NCI-H2196 treated with DMSO at 0.1 percent for 48 hours (cell line): ENCODE measurements around the gene DUOX2.
"Not testable (repeated sequence)": the region's sequence is repeated elsewhere in the genome, so short reads cannot be mapped to it uniquely, and the experiment has no call there.

Experiments
- DNase-seq: peaks from one replicate; lab custom pipeline; 2025; ENCODE audit not compliant: unreplicated experiment; lab: John Stamatoyannopoulos, UW

Gene DUOX2

GRCh38 chr15:45120081-45120972 lies 6.4 kb upstream of the DUOX2 start:
- DNase-seq = no peak

GRCh38 chr15:45118996-45119395 lies 5.0 kb upstream of the DUOX2 start:
- DNase-seq = no peak

DNA sequence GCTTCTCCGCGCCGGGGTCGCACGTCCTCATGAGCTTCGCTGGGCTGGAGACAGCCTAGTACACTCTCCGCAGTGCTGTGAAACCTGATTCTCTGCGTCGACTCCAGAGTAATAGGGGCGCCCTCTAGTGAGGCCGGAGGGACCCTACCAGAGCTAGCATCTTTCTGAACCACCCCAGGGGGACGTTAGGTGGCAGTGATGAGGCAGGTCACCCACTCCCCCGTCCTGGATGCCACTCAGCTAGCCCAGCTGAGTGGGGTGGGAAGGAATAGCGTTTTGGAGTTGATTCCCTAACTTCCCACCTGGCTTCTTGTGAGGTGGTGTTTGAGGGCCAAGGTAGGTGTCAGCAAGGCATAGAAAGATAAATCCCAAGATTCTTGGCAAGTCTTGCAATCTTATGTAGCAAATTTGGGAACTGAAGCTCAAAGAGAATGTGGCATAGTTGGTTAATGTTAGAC lies 4.2 kb upstream of the DUOX2 start:
- DNase-seq = peak; percentile 43

- DNase-seq = no peak
These were observed 3.5 kb upstream of the DUOX2 start for GRCh38 chr15:45117308-45118130.

- DNase-seq = no peak
These were observed 2.7 kb upstream of the DUOX2 start for GRCh38 chr15:45116482-45117307.

- no peak for DNase-seq
These were observed 2.1 kb upstream of the DUOX2 start for GRCh38 chr15:45116006-45116481.

DNA sequence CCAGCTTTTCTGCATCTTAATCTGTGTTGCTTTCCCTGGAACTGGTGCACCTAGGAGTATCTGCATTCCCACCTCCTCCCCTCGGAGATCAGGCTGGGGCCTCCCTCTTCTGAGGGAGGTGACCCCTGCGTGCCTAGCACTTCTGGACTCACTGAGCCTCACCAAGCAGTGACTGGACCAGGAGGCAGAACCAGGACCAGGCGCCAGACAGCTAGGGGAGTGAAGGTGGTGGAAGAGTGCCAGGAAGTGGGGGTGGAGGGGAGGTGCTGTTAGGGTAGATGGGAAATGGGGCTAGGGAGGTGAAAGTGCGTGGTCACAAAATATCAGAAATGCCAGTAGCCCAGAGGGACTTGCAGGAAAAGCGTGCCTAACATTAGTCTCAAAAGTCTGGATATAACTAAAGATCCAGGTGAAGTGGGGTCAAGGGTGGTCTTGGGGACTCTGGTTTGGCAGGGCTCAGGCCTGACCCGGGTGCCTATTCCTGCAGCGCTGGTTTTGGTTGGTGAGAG lies 1.4 kb upstream of the DUOX2 start:
- no peak for DNase-seq

- DNase-seq = no peak
These were observed 746 bp upstream of the DUOX2 start for GRCh38 chr15:45114751-45115085.

DNA sequence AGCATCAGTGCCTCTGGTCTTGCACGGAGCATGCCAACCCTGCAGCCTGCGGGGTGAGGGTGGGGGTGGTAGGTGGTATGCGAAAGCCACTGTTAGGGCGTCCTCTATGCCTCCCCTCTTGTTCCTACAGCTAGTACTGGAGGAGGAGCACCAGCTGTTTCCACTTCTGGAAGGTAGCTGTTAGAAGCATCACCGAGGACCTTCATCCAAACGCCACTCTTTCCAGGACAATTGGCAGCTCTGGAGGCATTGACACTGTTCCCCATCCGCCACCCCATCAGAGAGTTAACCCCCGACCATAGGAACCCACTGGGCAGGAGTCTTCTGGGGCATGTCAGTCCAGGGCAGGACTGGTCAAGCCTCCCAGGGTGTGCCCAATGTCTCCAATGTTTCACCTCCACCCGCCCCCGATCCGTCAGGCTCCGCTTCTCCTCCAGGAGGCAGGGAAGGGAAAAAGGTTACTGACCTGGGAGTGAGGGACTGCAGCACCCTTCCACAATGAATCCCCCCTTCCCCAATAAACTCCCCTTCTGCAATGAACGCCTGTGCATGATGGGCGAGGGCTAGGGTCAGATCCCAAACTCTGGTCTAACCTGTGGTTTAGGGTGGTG lies 487 bp downstream of the DUOX2 start:
- no peak for DNase-seq

- no peak for DNase-seq
These were observed 1.2 kb downstream of the DUOX2 start for GRCh38 chr15:45112591-45113379.

GRCh38 chr15:45112143-45112590 lies 1.8 kb downstream of the DUOX2 start:
- no peak for DNase-seq

- DNase-seq = no peak
These were observed 2.4 kb downstream of the DUOX2 start for GRCh38 chr15:45111390-45112142.

DNA sequence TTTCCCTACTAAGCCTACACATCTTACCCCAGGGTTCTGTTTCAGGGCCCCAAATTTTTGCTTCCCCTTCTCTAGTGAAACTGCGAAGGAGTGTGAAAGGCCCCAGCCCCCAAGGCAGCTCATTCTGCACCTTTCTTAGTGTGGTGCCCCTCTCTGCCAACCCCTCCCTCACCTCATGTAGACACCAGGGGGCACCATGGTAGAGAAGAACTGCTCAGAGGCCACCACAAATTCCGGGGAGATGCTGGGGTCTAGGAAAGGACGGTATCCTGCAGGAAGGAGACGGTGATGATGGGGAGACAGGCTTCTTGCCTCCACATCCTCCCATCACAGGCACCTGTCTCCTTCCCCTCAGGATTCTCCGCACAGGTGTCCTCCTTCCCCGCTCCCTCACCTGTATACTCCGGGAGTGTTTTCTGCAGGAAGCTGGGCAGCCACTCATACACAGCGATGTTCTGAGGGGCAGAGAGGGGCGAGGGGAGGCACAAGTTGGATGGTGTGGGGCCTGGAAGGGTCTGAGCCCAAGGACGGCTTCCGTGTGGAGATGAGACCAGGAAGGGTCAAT lies 3.6 kb downstream of the DUOX2 start:
- DNase-seq = no peak

DNA sequence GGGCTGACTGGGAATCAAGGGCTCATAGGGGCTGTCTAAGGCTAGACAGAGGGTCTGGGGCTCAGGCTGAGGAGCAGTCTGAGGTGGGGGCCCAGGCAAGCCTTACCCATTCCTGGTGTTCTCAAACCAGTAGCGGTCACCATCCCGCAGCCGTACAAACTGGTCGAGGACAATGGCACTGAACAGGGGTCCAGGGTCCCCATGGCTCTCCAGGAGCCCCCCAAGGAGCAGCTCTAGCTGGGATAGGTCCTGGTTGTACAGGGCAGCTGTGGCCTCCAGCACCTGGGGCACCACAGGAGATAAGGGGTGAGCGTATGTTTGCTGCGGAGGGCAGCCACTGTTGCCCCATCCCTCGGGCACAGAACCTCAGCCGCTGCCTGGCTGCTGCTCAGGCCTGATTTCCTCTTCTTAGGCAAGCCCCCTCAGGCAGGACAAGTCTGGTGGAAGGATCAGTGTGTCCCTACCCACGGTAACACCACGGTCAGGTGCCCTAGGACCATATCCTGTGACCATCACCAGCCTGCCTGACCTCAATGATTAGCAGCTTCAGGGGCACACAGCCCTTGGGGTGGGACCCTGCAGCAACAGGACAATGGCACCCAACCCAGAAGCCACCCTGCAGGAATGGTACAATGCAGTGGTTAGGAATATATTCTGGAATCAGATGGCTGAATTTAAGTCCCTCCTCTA lies 5.9 kb downstream of the DUOX2 start:
- no peak for DNase-seq

DNA sequence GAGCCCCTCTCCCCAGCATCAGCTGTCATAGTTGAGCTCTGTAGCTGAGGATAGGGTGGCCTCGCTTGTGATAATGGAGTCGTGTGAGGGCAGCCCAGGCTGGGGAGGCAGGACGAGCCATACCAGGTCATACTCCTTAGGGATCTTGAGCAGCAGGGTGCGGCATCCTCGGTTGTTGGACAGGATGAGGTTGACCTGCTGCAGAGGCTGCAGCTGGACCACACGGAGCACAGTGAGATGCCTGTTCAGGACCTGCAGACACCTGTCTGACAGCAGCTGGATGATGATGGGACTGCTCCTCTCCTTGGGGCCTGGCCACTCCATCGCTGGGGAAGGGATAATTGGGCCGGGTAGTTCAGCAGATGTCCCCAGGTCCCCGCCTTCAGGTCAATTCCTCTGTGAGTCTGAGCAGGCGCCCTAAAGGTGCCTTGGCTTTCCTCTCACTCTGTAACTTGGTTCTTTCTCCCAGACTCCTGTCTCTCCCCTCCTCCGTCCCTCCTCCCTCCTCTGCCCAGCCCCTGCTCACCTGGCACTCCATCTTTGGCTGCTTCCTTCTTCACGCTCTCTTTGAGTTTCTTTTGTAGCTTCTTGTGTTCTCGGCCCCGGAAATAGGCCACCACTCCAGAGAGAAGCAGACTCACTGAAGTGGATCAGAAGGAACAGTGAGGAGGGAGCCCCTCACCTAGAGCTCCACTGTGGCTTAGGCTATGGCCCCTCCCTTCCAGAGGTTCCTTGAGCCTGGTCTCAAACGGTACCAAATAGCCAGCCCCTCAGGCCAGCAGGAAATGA lies 7.8 kb downstream of the DUOX2 start:
- DNase-seq = no peak

- DNase-seq = no peak
These were observed 8.4 kb downstream of the DUOX2 start for GRCh38 chr15:45105586-45105985.

GRCh38 chr15:45104170-45104569 lies 9.8 kb downstream of the DUOX2 start:
- not testable (repeated sequence) for DNase-seq
